SH-SY5Y (cell line): ENCODE data around the gene CBFA2T3.

Experiments used
- GATA2 ChIP-seq: IDR thresholded peaks from 2 replicates; pipeline ENCODE4 v1.6.1; 2011; ENCODE audit warnings: mild to moderate bottlenecking, low read depth, low read length
- GATA3 ChIP-seq: IDR thresholded peaks from 2 replicates; pipeline ENCODE4 v1.6.1; 2011; ENCODE audit warnings: low read depth, mild to moderate bottlenecking, low read length, moderate library complexity

GRCh38 chr16:88892065-88892464 is 84.9 kb downstream of the CBFA2T3 start:
- no peak for TF ChIP-seq GATA2
- no peak for TF ChIP-seq GATA3
